ENCODE results near the gene RAB43. TPM values are rescaled to one million over a fixed set of nuclear protein-coding genes. Genes with fewer than 3 reads are reported as not detected.

The RAB43 gene
- total RNA-seq, 2 experiments from 2014 or later = 10.4 to 12.5 TPM

GRCh38 chr3:129132097-129132866 is 10.7 kb upstream of the RAB43 start:
- CTCF ChIA-PET (ENCODE audit: unreplicated experiment) = no interaction called here
- H3K36me3 ChIP-seq (ENCODE audit: insufficient read depth, low read length) = peaks cover 75% of the 10 kb centered on the region
- H4K20me1 ChIP-seq (ENCODE audit: insufficient read depth, low read length) = no peaks in the 10 kb centered on the region
- H3K4me2 ChIP-seq (ENCODE audit: low read length) = no peak overlapping the region
- H3K27ac ChIP-seq (ENCODE audit: low read depth, low read length, poor library complexity, severe bottlenecking) = no peak overlapping the region
- no peaks in the 10 kb centered on the region for H3K9me3 ChIP-seq (ENCODE audit: low read length)
- no TSS peak for BruUV-seq (replicated peaks)
- TF ChIP-seq, protein P1, sequence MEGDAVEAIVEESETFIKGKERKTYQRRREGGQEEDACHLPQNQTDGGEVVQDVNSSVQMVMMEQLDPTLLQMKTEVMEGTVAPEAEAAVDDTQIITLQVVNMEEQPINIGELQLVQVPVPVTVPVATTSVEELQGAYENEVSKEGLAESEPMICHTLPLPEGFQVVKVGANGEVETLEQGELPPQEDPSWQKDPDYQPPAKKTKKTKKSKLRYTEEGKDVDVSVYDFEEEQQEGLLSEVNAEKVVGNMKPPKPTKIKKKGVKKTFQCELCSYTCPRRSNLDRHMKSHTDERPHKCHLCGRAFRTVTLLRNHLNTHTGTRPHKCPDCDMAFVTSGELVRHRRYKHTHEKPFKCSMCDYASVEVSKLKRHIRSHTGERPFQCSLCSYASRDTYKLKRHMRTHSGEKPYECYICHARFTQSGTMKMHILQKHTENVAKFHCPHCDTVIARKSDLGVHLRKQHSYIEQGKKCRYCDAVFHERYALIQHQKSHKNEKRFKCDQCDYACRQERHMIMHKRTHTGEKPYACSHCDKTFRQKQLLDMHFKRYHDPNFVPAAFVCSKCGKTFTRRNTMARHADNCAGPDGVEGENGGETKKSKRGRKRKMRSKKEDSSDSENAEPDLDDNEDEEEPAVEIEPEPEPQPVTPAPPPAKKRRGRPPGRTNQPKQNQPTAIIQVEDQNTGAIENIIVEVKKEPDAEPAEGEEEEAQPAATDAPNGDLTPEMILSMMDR (conservative IDR thresholded peaks at IDR 0.05; ENCODE audit: low read length) = no peak
- no peak for TF ChIP-seq EZH2phosphoT487 (IDR thresholded peaks at IDR 0.05; ENCODE audit: borderline replicate concordance, low read depth, low read length)
- no peak overlapping the region for H3K4me3 ChIP-seq (ENCODE audit: low read depth, low read length, poor library complexity, severe bottlenecking)
- DNase-seq (ENCODE audit: low spot score) = no peak
- H3K79me2 ChIP-seq (ENCODE audit: insufficient read depth, low read depth, low read length) = no peaks in the 10 kb centered on the region
- no peak overlapping the region for H2AFZ ChIP-seq (ENCODE audit: low read length)
- no peaks in the 10 kb centered on the region for H3K4me1 ChIP-seq (ENCODE audit: insufficient read depth, low read length, poor library complexity, severe bottlenecking)
- H3K9me2 ChIP-seq (ENCODE audit: insufficient read depth, low read length) = no peaks in the 10 kb centered on the region
- intact Hi-C loops (cut with micrococcal nuclease; ENCODE audit: unreplicated experiment) = no loop called here
- POLR2A ChIA-PET = interaction anchor here (1.6 kb wide), 1 partner anchor 11 kb away, joined by 4 read pairs; the partner anchor contains the start of gene RAB43

DNA sequence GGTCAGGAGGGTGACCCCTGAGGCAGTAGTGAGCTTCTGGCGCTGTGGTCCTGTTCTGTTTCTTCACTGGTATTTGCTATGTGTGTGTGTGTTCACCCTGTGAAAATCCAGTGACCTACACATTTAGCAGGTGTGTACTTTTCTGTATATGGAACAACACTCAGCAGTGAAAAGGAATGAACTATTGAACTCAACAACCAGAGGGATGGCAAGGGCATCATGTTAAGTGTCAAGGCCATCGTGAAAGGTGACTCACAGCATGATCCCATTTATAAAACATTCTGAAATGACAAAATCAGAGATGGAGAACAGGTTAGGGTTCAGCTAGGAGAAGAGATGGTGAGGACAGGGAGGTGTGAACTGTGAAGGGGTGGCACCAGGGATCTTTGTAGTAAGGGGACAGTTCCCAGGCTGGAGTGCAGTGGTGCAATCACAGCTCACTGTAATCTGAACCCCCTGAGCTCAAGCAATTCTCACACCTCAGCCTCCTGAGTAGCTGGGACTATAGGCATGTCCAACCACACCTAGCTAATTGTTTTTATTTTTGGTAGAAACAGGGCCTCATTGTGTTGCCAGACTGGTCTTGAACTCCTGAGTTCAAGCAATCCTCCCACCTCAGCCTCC is 10.0 kb upstream of the RAB43 start:
- peaks cover 79% of the 10 kb centered on the region for H3K36me3 ChIP-seq (ENCODE audit: insufficient read depth, low read length)
- H4K20me1 ChIP-seq (ENCODE audit: insufficient read depth, low read length) = no peaks in the 10 kb centered on the region
- no peaks in the 10 kb centered on the region for H3K79me2 ChIP-seq (ENCODE audit: insufficient read depth, low read depth, low read length)
- no peaks in the 10 kb centered on the region for H3K4me1 ChIP-seq (ENCODE audit: insufficient read depth, low read length, poor library complexity, severe bottlenecking)
- H3K9me2 ChIP-seq (ENCODE audit: insufficient read depth, low read length) = no peaks in the 10 kb centered on the region
- no peak for TF ChIP-seq EZH2phosphoT487 (IDR thresholded peaks at IDR 0.05; ENCODE audit: borderline replicate concordance, low read depth, low read length)
- TF ChIP-seq, protein P1 (conservative IDR thresholded peaks at IDR 0.05; ENCODE audit: low read length) = no peak
- BruUV-seq (replicated peaks) = no TSS peak
- intact Hi-C loops (cut with micrococcal nuclease; ENCODE audit: unreplicated experiment) = no loop called here
- H3K4me3 ChIP-seq (ENCODE audit: low read depth, low read length, poor library complexity, severe bottlenecking) = no peak overlapping the region
- no peak overlapping the region for H2AFZ ChIP-seq (ENCODE audit: low read length)
- CTCF ChIA-PET (ENCODE audit: unreplicated experiment) = no interaction called here
- no peak overlapping the region for H3K27ac ChIP-seq (ENCODE audit: low read depth, low read length, poor library complexity, severe bottlenecking)
- POLR2A ChIA-PET = interaction anchor here (1.6 kb wide), 1 partner anchor 10 kb away, joined by 4 read pairs; the partner anchor contains the start of gene RAB43
- H3K4me2 ChIP-seq (ENCODE audit: low read length) = no peak overlapping the region
- H3K9me3 ChIP-seq (ENCODE audit: low read length) = no peaks in the 10 kb centered on the region
- no peak for DNase-seq (ENCODE audit: low spot score)
